GM15510 (cell line): ENCODE data around the gene EFNA5.

ENCODE experiments used
- POLR2A ChIP-seq: IDR thresholded peaks from 3 replicates; pipeline ENCODE4 v1.6.1; 2011; ENCODE audit warnings: borderline replicate concordance; ENCODE audit not compliant: insufficient read length; ENCODE audit errors: extremely low read depth

The EFNA5 gene

DNA sequence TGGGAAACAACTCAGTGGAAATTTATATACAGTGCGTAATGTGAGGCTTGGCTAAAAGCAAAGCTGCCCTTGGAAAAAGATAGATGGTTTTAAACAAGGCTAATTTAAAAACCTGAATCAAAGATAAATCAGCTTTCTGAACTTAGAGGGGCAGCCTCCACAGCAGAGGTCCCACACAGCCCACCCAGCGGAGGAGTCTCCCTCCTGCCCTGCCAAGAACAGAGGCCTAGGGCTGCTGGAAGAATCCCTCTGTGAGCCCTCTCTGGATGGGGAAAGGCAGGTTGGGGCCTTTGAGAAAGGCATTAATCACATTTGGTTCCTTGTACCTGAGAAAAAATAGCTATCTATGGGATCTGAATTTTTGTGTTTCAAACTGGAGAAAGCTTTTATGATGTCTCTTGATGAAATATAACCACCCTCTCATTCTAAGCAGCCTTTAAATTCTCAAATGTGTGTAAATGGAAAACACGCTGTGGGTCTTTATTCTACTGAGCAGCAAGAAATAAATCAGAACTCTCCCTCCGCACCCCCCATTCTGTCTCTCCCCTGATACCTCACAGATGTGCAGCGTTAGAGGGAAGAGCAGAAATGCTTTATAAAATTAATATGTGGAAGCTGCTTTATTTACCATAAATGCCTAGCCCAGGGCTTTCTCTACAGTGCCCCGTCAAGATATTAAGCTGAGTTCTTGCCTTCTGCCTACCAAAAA is 329.2 kb downstream of the EFNA5 start:
- TF ChIP-seq POLR2A: no peak

DNA sequence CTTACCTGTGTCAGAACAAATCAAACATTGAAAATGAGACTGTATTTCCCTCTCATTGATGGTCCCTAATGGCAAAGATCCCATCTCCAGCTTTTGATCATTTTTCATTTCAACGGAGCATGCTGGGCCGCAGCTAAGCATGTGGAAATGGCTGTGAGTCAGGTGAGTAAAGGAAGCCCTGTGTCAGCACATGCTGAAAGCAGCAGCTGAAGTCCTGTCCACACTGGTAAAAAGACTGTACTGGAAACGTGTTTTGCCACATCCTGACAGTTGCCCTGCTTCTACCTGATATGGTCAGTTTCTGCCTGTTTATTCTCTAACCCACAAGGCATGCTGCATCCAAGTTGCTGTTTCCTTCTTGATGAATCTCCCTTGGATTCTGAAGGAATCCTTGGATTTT is 330.1 kb downstream of the EFNA5 start:
- TF ChIP-seq POLR2A: no peak

DNA sequence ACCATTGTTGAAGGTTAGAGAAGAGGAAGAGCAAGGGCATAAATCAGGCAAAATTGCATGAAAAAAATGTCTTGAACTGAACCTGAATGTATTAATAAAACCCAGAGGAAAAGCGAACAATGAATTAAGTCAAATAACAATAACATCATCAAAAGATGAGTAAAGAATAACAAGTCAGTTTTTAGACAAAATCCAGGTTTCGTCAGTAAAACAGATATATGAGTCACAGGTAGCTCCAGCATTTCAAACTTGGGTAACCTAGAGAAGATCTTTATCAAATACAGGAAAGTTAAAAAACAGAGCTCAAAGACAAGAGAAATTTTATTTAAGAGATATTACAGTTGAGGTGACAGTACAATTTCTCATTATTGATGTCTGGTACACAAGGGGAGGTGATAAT is 332.4 kb downstream of the EFNA5 start:
- TF ChIP-seq POLR2A: no peak

DNA sequence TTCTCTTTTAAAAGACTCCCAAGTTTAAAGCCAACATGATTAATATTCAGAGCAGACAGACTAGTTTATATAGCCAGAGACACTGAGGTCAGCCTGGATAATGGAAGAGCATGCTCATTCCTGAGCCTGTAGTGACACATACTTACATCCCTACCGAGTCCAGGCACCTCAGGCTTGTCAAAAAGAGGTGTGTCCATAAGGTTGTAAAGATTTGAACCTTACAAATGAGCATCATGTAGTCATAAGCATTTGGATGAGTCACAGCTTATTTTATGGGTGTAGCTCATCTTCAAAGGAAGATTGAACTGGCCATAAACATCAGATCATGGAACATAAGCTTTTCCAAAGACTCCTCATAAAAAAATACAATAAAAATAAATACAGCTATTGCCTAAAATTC is 333.5 kb downstream of the EFNA5 start:
- TF ChIP-seq POLR2A: no peak

DNA sequence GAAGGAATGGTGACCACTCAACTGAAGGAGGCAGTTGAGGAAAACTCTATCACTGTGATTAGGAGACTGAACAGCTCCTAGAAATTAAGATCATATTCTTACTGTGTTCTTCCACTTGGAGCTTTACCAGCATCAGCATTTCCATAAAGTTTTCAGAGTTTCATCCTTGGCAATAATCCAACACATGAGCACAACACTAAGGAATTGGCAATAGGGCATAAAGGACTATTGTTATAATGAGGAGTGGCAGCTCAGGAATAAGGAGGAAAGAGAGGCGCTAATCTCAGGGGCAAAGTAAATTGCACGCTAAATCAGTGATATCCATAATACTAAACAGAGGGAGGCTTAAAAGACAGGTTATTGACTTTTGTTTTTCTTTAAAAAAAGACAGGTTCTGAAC is 338.9 kb downstream of the EFNA5 start:
- TF ChIP-seq POLR2A: no peak

DNA sequence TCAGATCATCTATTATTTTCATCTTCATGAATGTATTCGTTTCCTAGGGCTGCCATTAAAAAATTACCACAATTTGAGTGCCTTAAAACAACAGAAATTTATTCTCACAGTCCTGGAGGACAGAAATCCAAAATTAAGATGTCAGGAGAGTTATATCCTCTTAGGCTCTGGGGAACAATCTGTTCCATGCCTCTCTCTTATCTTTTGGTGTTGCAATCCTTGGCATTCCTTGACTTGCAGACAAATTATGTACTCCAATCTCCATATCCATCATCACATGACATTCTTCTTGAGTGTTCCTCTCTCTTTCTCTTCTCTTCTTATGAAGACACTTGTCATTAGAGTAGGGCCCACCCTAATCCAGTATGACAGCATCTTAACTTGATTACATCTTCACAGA is 339.4 kb downstream of the EFNA5 start:
- TF ChIP-seq POLR2A: no peak

DNA sequence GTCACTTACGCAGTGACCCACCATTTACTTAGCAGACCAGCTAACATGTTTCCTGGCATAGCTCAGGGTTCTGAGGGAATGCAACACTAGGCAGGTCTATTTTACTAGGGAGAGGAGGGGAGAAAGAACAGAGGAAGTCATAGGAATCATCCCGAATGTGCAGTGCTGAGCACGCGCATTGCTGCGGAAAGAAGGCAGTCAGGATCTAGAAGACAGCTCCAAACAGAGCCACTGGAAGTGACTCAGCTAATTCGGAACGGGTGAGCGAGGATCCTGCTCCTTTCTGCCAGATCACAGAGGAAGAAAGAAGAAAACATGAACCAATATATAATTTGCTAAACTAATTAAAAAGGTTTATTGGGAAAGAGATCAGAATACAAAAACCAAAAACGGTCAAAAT is 339.8 kb downstream of the EFNA5 start:
- TF ChIP-seq POLR2A: no peak

DNA sequence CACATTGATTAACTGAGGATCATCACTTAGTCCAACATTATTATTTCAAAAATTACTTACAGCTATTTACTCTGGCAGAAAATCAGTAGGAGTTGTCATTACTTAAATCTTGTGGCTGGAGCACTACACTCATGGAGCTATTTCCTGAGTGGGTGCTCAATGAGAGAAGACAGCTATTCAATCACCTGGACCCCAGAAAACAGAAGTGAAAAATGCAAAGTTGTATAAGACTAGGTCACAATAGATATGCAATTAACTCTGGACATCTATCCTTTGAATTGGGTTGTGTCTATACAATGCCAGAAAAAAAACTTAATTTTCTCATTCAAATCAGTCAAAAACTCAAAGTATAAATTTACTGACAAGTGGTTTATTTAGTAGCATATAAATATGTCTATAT is 340.9 kb downstream of the EFNA5 start:
- TF ChIP-seq POLR2A: no peak
